Smooth muscle cell of the brain vasculature (primary cell): ENCODE measurements around the gene OR1I1.
A peak's percentile ranks its signal among the peaks of the same experiment; 100 is the strongest.

ENCODE experiments used
- DNase-seq: peaks from one replicate; pipeline ENCODE4 v3.0.0-alpha.2; 2012; ENCODE audit warnings: low read depth, low spot score

Gene OR1I1

DNA sequence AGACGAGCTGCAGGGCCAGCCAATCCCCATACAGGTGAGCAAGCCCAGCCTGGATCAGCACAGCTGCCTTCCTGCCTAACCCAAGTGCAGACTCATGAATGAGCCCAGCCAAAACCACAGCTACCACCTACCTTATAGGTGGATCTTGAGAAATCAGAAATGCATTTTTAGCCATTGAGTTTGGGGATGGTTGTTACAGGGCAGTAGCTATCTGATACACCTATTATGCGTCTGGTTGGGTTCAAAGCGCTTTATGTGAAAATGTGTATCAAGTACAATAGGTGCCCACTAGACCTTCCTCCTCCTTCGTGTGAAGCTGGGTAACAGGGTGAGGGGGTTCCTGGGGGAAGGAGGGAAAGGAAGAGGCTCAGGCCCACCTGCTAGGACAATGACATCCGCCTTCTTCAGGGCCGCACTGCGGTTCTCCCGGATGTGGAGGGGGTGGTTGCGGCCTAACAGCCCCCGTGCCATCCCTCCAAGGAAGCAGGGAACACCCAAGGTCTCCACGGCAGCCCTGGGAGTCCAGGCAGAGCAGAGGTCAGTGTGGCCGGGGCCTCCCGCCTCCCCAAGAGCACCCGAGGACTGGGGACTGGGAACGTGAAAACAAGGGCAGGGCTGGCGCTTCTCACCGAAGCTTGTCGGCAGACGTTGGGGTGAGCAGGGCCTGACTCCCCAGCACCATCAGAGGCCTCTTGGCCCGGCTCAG is 36.9 kb downstream of the OR1I1 start:
- DNase-seq: no peak

DNA sequence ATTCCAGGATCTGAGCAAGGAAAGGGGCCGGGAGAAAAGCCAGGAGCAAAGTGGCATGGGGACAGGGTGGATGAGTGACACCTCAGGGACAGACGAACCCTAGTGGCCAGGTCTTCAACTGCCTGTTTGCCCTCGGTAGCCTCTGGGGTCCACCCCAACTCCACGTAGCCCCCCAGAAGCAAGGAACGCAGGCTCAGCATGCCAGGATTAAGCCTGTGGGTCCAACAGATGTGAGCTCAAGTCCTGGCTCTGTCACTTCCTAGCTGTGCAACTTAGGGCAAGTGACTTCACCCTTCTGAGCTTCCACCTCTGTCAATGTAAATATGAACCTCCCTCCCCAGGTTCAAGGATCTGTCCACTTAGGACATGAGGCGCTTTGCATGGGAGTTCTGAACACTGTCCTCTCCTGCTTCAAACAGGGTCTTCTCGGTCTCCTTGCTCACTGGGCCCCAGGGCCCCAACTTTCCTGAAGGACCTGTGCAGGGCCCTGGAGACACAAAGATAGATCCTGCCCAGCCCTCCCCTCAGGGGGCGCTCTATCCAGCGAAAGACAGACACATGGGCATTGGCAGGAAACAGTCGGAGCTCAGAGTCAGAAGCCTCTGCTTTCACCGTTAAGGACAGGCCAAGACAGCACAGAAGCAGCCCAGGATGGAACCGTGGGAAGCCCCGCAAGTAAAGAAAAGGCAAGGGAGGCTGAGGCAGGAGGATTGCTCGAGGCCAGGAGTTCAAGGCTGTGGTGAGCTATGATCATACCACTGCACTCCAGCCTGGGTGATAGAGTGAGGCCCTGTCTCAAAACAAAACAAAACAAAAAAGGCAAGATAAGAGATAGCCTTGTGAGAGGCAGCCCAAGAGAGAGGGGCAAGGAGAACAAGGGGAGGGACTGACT is 38.4 kb downstream of the OR1I1 start:
- no peak for DNase-seq

DNA sequence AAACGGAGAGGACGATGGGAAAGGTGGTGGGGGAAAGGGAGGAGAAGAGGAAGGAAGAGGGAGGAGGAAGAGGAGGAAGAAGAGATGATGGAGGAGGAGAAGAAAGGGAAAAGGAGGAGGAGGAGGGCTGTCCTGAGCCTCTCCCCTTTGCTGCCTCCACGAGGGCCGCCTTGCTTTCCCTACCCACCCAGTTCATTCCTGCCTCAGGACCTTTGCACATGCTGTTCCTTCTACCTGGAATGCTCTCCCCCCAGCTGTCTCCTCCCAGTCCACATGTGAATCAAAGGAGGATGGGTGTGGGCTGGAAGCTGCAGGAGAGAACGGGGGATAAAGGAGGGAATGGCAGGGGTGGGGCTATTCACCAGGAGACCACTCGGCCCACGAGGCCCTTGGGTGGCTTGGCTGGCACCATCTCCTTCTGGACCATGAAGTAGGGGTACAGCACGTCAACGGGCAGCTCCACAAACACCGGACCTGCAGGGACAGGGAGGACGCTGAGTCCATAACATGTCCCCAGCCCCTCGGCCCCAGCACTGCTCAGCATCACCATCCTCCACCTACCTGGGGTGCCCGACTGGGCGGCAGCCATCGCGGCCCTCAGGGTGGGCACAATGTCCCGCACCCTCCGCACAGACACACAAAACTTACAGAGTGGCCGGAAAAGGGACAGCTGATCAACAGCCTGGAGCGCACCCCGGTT is 40.5 kb downstream of the OR1I1 start:
- no peak for DNase-seq

DNA sequence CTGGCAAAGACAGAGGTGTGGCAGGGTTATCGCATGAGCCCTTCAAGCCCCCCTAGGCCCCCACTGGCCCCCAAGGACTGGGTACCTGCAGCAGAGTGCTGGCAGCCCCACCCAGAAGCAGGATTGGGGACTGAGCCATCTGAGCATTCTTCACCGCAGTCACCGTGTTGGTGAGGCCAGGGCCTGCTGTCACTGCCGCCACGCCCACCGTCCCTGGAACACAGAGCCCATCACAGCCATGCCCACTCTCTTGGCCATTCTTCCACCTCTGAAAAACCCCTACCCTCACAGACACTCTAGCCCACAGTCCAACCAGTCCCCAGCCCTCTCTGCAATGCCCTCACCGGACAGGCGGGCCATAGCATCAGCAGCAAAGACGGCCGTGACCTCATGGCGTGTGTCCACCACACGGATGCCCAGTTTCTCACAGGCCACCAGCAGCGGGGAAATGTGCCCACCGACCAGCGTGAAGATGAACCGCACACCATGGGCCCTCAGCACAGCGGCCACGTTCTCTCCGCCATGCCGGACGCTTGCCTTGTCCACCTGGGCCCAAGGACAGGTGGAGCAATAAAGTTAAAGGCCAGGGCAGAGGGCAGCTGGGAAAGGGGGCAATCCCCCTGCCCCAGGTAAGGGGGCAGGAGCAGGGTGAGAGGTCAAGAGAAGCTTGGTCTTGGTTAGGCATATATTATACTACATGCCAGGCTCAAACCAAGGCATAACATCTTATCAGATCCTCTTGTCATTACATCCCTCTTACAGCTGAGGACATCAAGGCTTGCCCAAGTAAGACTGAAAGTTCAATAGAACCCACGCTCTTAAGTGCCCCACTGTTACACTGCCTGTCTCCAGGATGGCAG is 41.2 kb downstream of the OR1I1 start:
- no peak for DNase-seq

DNA sequence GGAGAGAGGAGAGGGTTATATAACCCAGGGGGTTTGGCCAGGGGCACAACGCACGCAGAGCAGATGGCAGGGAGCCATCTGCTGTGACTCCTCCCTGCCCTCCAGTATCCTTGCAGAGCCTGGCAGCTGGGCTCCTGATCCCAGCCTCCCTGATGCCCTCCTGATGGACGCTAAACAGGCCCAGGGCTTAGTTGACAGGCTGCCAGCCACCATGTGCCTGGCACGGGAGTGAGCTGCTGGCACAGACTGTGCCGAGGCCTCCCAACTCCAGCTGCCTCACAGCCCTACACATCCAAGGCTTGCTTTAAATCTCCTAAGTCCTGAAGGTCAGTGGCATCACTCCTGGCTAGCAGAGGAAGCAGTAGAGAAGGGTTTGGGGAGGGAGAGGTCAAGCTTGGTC is 41.9 kb downstream of the OR1I1 start:
- no peak for DNase-seq

DNA sequence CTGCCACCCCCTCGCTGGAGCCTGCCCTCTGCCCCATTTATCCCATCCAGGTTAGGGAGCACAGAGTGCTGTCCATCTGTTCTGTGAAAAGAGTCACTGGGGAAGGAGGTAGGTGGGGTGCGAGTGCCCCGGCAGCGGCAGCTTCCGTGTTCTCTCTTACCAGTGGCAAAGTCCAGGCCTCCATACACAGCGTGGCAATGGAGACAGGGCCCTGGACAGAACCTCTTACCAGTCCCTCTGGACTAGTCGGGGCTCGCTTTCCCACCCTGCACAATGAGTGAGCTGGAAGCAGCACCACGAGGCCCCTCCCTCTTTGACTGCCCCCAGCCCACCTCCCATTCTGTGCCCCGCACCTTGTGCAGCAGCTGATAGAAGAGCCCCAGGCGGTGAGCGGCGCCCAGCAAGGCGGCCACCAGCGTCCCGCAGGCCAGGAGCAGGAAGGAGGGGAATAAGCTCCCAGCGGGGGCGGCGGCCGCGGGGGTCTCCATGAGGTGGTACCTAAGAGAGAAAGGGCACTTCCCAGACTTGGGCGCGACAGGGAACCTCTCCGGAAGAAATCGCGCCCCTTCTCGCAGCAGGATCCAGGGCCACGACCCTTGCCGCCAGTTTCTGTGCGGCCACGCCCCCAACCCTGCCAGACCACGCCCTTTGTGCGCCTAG is 42.7 kb downstream of the OR1I1 start:
- no peak for DNase-seq

DNA sequence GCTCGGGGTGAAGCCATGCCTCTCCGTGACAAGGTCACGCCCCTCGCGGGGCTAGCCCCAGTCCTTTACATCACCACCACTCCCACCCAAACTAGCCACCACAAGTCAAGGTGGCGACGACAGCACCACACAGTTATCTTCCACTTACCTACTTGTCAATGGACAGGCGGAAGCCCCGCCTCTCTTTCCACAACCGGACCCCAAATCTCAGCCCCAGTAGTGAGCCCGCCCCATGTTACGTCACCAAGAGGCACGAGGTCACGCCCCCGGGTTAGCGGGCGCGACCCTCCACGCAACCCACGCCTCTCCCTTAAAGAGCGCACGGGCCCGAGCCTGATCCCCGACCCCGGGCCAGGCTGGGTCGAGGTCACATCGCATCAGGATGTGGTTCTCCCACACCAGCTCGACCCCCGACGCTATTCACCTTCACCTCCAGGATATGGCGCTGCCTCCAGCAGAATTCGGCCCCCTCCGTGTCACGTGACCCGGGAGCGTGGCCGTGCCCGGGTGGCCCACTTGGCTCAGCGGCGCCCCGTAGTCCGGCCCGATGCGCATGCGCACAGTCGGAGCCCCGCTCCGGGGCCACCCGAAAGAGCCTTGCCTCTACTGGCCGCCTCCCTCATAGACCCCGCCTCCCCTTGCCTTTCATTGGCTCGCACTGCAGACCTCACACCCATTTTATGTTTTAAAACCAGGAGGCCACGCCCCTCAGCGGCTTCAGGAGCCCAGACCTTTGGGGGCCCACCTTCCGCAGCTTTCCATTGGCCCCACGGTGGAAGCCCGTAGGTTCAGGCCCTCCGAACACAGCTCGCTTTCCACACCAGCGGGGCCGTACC is 43.4 kb downstream of the OR1I1 start:
- DNase-seq: peak; percentile 95

DNA sequence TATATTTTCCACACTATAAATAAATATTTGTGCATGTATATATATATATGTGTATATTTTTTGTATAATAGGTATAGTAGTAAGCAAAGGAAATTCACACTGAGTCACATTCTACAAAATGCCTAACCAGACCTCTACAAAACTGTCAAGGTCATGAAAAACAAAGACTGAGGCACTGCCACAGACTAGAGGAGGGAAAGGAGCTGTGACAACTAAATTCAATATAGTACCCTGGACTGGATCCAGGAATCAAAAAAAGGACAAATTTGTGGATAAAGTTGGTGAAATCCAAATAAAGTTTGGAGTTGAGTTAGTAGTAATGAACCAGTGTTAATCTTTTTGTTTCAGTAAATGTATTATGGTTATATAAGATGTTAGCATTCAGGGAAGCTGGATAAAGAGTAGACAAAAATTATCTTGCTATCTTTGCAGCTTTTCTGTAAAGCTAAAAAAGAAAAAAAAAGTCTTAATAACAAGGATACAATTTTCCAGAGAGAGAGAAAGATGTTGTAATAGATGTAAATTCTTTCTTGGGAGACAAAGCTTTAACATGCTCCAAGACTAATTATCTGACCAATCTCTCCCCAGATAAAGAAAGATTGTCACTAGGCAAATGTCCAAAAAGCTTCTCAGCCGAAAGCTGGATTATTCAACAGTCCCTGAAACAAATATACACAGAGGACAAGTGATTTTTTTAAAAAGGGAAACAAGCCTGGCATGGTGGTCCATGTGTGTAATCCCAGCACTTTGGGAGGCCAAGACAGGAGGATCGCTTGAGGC is 44.3 kb downstream of the OR1I1 start:
- no peak for DNase-seq

DNA sequence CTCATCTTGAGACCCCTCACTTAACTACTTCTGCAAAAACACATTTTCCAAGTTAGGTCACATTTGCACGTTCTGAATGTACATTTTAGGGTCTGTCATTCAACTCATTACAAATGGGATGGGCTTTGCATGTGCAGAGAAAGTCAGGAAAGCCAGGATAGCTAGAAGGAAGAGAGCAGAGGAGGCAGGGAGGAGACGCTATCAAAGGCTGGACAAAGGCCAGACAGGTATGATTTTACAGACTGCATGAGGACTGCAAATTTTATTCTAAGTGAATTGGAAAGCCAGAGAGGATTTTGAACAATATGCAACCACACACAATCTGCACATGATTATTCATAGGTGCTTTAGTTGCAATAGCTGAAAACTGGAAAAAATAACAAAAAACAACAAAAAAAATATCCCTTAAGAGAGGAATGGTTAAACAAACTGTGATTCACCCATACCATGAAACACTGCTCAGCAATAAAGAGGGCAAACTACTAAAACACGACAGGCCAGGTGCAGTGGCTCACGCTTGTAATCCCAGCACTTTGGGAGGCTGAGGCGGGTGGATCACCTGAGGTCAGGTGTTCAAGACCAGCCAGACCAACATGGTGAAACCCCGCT is 46.3 kb downstream of the OR1I1 start:
- DNase-seq: no peak

DNA sequence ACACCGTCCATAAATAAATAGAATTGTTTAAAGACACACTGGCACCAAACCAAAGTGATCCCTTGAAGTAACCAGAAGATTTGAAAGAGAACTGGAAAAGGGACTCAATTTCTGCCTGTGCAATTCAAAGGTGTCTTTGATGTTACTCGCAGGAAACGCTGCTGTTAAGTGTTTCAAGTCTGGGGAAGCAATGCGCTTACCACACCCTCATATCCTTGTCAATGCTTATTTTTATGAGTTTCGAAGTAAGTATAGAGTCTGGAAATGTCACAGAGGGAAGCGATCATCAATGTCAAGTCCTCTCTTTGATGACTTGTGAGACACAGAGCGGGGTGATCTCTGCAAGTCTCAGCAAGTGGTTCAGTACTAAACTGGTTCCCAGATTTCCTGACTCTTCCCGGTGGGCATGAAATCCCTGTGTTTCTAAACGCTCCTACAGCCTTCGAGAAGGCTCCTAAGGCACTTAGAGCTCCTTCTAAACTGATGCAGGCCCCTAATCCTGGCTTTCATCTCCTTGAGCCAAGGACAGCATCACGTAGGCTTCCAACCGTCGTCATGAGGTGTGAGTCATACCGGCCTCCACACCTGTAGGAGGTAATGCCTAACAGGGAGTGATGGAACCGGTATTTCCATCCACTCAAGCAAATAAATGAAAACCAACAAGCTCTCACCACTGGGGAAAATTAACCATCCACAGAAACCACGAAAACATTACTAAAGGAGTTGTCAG is 48.0 kb downstream of the OR1I1 start:
- DNase-seq: no peak

DNA sequence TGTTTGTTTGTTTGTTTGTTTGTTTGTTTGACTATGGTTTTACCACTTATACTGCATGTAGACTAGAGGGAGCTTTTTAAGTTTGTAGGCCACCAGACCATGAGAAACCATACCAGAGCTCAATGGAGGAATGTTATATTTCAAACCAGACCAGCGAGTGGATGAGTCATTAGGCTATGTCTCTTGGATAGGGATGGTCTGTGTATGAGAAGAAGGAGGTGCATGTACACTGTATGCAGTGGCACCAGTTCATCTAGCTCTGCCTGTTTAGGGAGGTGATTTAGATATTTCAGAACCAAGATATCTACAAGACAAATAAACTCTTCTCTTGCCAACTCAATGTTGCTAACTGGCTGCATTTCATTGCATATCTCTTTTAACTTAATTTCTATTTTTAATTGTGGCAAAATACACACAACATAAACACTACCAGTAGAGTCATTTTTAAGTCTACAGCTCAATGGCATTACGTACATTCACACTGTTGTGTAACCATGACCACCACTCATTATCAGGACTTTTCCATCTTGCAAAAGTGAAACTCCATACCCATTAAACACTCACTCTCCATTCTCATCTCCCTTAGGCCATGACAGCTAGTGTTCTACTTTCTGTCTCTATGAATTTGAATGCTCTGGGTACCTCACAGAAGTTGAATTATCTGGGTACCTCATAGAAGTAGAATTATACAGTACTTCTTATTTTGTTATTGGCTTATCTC is 54.4 kb downstream of the OR1I1 start:
- DNase-seq: no peak

DNA sequence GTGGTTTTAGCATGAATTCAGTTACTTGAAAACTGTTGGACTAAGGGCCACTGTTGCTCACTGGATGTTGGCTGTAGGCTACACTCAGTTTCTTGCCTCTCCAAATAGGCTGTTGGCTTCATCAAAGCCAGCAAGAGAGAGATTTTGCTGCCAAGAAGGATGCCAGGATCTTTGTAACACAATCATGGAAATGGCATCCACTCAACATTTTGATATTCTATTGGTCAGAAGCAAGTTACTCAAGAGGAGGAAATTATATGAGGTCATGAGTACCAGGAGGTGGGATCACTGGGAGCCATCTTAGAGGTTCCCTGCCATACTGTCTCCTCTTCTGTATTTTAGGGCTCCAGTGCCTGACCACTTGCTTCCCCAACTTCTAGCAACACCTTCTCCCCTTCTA is 55.8 kb downstream of the OR1I1 start:
- DNase-seq: no peak

DNA sequence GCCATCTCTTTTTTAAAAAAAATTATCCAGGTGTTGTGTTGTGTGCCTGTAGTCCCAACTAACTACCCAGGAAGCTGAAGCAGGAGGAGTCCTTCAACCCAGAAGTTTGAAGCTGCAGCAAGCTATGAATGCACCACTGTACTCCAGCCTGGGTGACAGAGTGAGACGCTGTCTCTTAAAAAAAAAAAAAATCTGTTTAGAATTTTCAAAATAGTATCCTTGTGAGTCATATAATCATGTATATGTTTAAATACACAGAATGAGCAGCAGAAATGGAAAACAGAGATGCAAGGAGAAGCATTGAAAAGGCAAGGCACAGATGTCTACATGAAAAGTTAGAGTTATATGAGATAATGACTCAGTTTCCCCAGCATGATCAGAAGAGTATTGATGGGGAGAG is 56.4 kb downstream of the OR1I1 start:
- DNase-seq: no peak

DNA sequence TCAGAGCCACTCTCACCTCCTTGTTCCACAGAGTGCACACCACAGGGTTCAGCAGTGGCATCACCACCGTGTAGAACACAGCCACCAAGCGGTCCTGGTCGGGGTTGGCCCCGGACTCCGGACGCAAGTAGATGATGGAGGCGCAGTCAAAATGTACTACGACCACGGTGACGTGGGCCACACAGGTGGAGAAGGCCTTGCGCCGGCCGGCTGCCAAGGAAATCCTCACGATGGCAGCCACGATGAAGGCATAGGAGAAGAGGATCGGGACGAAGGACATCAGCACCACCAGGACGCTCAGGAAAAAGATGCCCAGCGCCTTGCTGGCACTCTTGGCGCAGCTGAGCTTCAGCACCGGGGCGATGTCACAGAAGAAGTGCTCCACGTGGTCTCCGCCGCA is 59.1 kb downstream of the OR1I1 start:
- no peak for DNase-seq

DNA sequence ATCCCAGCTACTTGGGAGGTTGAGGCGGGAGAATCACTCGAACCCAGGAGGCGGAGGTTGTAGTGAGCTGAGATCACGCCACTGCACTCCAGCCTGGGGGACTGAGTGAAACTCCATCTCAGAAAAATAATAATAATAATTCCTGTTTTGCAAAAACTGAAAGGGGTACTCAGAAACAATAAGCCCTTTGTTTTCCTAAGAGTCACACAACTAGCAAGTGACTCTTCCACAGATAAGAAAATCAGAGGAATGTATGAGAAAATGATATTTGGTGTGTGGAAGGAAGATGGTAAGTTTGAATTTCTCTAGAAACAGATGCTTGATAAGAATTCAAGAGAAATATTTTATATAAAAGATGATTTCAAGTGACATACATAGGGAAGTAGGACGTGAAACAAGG is 60.3 kb downstream of the OR1I1 start:
- no peak for DNase-seq
